ENCODE results near the gene PLCH1.

PLCH1 gene

DNA sequence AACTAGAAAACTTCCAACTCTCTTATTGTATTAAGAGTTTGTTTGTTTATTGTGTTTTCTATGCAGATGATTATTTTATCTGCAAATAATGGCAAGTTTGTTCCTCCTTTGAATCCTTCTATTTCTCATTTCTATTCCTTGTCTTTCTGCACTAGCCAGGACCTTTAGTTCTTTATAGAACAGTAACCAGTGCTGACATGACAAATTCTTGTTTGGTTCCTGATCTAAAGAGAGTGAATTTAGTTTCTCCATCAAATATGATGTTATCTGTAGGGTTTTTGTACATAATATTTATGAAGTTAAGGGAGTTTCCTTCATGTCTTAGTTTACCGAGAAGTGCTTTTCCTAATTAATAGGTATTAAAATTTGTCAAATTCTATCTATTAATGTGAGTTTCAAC, 350.6 kb downstream of the PLCH1 start:
- TF ChIP-seq, protein P1, sequence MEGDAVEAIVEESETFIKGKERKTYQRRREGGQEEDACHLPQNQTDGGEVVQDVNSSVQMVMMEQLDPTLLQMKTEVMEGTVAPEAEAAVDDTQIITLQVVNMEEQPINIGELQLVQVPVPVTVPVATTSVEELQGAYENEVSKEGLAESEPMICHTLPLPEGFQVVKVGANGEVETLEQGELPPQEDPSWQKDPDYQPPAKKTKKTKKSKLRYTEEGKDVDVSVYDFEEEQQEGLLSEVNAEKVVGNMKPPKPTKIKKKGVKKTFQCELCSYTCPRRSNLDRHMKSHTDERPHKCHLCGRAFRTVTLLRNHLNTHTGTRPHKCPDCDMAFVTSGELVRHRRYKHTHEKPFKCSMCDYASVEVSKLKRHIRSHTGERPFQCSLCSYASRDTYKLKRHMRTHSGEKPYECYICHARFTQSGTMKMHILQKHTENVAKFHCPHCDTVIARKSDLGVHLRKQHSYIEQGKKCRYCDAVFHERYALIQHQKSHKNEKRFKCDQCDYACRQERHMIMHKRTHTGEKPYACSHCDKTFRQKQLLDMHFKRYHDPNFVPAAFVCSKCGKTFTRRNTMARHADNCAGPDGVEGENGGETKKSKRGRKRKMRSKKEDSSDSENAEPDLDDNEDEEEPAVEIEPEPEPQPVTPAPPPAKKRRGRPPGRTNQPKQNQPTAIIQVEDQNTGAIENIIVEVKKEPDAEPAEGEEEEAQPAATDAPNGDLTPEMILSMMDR (IDR thresholded peaks at IDR 0.05): no peak

DNA sequence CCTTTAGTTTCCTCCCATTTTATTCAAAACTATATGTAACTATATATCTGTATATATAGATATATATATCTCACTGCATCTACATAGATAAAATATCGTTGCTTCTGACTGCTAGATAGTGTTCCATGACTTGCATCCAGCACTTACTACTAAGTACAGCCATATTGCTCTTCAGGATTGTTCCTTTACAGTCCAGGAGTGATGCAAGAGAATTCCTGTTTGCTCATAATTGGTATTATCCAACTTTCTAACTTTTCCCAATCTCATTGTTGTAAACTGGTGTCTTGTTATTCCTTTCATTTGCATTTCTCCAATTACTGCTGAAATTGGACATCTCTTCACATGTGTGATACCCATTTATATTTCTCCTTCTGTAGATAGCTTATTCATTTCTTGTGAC, 351.6 kb downstream of the PLCH1 start:
- TF ChIP-seq, protein P1 (IDR thresholded peaks at IDR 0.05): no peak

DNA sequence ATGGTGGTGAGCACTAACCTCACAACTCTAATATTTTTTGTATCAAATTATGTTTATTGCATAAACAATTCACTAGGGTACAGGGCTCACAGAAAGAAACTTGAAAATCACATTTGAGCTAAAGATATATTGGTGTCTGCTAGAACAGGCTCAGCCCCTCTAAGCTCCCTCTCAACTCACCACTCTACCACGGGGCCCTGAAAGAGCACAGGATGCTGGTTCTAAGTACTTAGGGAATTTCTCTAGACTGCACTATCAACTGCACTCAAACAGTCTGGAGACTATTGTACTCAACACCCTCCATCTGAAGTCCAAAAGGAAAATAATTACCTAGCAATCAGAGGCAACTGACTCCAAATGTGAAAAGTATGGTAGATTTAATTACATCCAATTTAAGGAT, 352.7 kb downstream of the PLCH1 start:
- TF ChIP-seq, protein P1 (IDR thresholded peaks at IDR 0.05): no peak

DNA sequence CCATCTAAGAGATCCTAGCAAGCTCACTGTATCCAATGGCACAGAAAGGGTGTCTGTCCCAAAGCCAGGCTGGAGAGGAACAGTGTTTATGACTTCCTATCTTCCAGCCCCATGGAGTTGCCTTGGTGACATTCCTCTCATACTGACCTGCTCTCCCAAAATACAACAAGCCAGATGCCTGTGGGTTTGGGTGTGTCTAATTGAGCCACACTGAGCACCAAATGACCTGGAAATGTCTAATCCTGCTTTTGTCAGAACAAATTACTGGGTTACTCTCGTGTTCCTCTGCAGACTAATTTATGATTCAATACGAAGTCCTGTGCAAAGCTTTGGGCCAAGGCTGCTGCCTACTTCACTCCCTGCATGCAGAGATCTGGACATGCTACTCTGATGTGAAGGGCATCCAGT, 353.3 kb downstream of the PLCH1 start:
- TF ChIP-seq, protein P1 (IDR thresholded peaks at IDR 0.05): no peak

DNA sequence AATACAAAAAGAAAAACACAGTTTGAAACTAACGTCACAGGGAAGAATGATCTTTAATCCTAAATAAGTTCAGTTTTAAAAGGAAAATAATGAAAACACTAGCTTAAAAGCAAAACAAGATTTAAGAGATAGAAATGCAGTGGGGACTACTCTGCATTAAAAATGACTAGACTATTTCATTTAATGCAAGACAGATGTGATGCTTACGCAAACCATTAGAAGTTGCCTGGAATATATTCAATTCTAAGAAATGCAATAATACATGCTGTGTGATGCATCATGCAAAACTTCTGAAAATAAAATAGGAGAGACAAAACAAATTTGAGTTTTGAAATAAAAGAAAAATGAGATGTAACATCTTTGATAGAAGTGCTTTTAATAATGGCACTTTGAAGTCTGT, 353.8 kb downstream of the PLCH1 start:
- TF ChIP-seq, protein P1 (IDR thresholded peaks at IDR 0.05): no peak

DNA sequence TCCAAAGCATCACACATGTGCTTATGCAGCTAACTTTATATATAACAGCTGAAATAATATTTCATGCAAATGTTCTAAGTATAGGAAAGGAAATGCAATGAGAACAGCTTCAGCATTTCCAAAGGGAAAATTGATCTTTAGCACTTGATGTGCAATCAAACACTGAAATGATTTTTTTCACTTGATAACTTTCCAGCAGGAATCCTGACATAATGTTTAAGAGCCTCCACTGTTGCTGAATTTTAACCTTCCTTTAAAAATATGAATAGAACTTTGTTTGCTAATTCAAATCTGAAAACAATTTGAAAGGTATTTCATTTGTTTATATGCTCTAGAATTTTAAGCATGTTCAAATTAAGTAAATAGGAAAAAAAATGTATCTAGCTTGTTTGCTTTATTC, 354.5 kb downstream of the PLCH1 start:
- TF ChIP-seq, protein P1 (IDR thresholded peaks at IDR 0.05): no peak

DNA sequence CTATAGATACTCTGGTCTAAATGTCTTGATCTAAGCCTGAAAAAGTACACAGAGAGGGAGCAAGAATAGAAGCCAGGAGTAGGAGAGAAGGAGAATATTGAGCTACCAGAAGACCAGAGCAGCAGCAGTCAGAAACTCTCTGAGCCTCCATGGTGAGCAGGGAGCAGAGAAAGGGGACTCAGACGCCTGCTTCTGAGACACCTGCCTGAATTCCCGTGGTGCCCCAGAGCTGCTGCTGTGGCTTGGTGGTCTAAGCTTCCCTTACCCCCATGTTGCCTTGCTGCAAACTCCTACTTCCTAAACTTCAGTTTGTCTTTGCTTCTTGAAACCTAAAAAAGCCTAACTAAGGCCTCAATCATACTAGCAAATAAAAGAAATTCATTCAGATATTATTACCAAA, 356.5 kb downstream of the PLCH1 start:
- TF ChIP-seq, protein P1 (IDR thresholded peaks at IDR 0.05): no peak

DNA sequence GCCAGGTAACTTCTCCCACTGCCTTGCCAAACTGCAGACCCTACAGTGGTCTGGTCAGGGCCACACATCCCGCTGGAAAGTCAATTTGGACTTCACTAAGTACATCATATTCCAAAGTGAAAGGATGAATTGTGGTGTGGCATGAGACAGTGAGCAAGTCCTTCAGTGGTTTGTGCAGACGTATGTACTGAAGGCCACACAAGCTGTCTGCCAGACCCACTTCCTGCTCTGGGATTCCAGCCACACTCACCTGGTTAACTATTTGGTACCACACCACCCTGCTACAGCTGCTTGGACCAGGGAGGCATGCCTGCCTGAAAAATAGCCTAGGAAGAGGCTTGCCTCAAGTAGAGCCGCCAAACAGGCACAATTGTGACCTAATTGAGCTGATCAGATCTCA, 357.3 kb downstream of the PLCH1 start:
- TF ChIP-seq, protein P1 (IDR thresholded peaks at IDR 0.05): no peak

All from LNCAP (cell line).